ENCODE measurements around the gene PLA2G2F.
A peak's percentile ranks its signal among the peaks of the same experiment; 100 is the strongest.

PLA2G2F gene

GRCh38 chr1:20100632-20101355, 38.3 kb upstream of the PLA2G2F start:
- Histone ChIP-seq H3K4me1 (peaks cover 23% of the 10 kb centered on the region), H3K4me3 (no peak overlapping the region), H3K36me3 (no peaks in the 10 kb centered on the region), H3K4me2 (peak overlapping the region; percentile 50), H4K20me1 (no peaks in the 10 kb centered on the region), H3K27me3 (no peaks in the 10 kb centered on the region), H3K27ac (peak overlapping the region; percentile 26; the same call in 1 of the 2 replicates), H3K9me3 (no peaks in the 10 kb centered on the region), H3K9ac (no peak overlapping the region)
- no peak for TF ChIP-seq Cebpa-rat (IDR thresholded peaks at IDR 0.05)

GRCh38 chr1:20102875-20103274, 36.2 kb upstream of the PLA2G2F start:
- peaks cover 23% of the 10 kb centered on the region for H3K4me1 ChIP-seq
- H3K4me2 ChIP-seq: no peak overlapping the region
- no peak overlapping the region for H3K4me3 ChIP-seq
- no peaks in the 10 kb centered on the region for H3K36me3 ChIP-seq
- no peaks in the 10 kb centered on the region for H3K27me3 ChIP-seq
- no peaks in the 10 kb centered on the region for H4K20me1 ChIP-seq
- TF ChIP-seq Cebpa-rat (IDR thresholded peaks at IDR 0.05): no peak
- H3K9me3 ChIP-seq: no peaks in the 10 kb centered on the region
- no peak overlapping the region for H3K27ac ChIP-seq
- H3K9ac ChIP-seq: no peak overlapping the region

GRCh38 chr1:20105856-20106255, 33.3 kb upstream of the PLA2G2F start:
- TF ChIP-seq Cebpa-rat (IDR thresholded peaks at IDR 0.05): no peak
- H3K36me3 ChIP-seq: no peaks in the 10 kb centered on the region
- H3K4me2 ChIP-seq: no peak overlapping the region
- H3K27me3 ChIP-seq: no peaks in the 10 kb centered on the region
- no peak overlapping the region for H3K27ac ChIP-seq
- no peak overlapping the region for H3K9ac ChIP-seq
- no peaks in the 10 kb centered on the region for H4K20me1 ChIP-seq
- no peak overlapping the region for H3K4me3 ChIP-seq
- H3K9me3 ChIP-seq: no peaks in the 10 kb centered on the region
- H3K4me1 ChIP-seq: peaks cover 24% of the 10 kb centered on the region

DNA sequence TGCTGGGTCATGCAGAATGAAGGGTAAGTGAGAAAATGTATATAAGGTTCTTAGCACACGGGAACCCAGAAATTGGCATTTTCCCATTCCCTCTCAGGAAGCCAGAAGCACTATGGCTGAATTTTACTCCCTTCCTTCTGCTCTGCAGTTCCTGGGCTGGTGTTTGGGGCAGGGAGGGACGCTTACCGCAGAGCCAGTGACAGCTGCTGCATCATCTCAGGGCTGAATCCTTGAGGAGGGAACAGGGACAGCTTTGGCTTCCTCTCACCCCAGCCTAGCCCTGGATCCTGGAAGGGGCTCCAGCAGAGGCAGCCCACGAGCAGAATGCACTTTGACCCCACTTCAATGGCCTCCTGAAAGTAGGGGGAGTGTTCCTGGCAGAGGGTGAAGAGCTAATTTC, 31.8 kb upstream of the PLA2G2F start:
- TF ChIP-seq Cebpa-rat (IDR thresholded peaks at IDR 0.05): no peak
- Histone ChIP-seq H3K27me3 (no peaks in the 10 kb centered on the region), H3K4me2 (no peak overlapping the region), H3K4me1 (peaks cover 11% of the 10 kb centered on the region; the same call in 1 of the 2 replicates), H3K36me3 (no peaks in the 10 kb centered on the region), H3K4me3 (no peak overlapping the region), H4K20me1 (no peaks in the 10 kb centered on the region), H3K9me3 (no peaks in the 10 kb centered on the region), H3K27ac (no peak overlapping the region), H3K9ac (no peak overlapping the region)

DNA sequence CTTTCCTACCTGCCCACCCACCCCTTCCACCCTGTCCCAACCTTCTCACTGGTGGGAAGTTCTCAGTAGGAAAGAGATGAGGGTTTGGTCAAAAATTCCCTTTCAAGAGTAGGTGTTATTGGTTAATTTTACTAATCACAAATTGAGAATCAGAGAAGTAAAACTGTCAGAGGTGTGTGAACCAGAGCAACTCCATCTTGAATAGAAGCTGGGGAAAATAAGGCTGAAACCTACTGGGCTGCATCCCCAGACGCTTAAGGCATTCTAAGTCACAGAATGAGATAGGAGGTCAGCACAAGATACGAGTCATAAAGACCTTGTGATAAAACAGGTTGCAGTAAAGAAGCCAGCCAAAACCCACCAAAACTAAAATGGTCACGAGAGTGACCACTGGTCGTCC, 31.3 kb upstream of the PLA2G2F start:
- Histone ChIP-seq H3K27me3 (no peaks in the 10 kb centered on the region), H4K20me1 (no peaks in the 10 kb centered on the region), H3K4me3 (no peak overlapping the region), H3K9me3 (no peaks in the 10 kb centered on the region), H3K27ac (no peak overlapping the region), H3K4me1 (peaks cover 11% of the 10 kb centered on the region; the same call in 1 of the 2 replicates), H3K36me3 (no peaks in the 10 kb centered on the region), H3K4me2 (no peak overlapping the region), H3K9ac (no peak overlapping the region)
- no peak for TF ChIP-seq Cebpa-rat (IDR thresholded peaks at IDR 0.05)

DNA sequence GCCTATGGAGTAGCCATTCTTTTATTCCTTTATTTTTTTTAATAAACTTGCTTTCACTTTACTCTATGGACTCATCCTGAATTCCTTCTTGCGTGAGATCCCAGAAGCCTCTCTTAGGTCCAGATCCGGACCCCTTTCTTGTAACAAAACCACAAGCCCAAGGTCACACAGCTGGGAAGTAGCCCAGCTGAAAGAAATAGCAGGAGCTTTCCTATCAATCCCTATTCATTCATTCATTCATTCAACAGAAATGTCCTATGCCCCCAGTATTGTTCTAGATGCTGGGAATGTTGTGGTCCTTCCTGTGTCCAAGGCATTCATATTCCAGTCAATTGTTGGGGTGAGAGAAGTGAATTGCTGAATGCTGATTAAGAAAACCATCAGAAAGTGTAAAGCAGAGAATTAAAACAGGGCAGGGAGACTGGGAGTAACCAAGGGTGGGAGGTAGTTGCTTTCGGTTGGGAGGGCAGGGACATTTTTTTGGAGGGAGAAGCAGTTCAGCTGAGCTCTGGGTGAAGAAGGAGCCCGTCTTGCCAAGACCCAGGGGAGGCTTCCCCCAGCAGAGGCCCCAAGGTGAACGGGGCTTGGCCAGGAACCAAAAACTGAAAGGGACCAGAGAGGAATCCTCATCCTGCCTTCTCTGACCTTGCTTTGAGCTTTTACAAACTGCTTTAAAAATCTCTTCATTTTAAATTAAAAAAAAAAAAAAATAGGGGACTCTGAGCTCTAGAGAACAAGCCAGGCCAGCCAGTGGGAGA, 30.6 kb upstream of the PLA2G2F start:
- Histone ChIP-seq H3K4me2 (no peak overlapping the region), H4K20me1 (no peaks in the 10 kb centered on the region), H3K9me3 (no peaks in the 10 kb centered on the region)

DNA sequence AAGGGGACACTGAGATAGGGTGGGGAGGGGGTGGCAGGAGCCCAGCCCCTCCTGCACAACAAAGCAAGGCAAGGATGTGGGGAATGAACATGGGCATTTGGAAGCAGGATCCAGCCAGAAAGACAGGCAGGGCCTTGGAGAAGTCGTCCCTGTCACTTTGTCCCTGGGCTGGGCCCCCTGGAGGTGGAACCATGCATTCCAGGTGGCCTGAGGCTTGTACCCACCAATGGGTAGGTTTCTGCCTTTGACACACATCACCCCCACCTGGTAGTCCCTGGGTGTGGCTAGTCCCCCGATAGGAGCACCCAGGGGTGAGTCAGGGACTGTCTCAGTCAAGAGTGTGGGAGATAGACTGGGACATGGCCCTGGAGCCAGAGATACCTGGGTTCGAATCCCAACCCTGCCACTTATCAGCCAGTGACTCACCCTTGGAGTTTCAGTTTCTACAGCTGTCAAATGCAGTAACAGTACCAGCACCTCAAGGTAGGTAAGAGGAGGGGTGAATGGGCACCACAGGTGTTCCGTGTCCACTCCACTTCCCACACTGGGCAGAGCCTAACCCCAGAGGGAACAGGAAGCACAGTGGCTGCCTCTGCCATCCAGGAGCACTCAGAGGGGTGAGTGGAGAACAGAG, 29.8 kb upstream of the PLA2G2F start:
- no peak overlapping the region for H3K27ac ChIP-seq

More for the DNA sequence above, 30.6 kb upstream of the PLA2G2F start:
- no peak overlapping the region for H3K9ac ChIP-seq
- no peak overlapping the region for H3K4me3 ChIP-seq
- peaks cover 11% of the 10 kb centered on the region; the same call in 1 of the 2 replicates for H3K4me1 ChIP-seq
- H3K36me3 ChIP-seq: no peaks in the 10 kb centered on the region
- H3K27me3 ChIP-seq: no peaks in the 10 kb centered on the region
- H3K27ac ChIP-seq: no peak overlapping the region
- no peak for TF ChIP-seq Cebpa-rat (IDR thresholded peaks at IDR 0.05)

DNA sequence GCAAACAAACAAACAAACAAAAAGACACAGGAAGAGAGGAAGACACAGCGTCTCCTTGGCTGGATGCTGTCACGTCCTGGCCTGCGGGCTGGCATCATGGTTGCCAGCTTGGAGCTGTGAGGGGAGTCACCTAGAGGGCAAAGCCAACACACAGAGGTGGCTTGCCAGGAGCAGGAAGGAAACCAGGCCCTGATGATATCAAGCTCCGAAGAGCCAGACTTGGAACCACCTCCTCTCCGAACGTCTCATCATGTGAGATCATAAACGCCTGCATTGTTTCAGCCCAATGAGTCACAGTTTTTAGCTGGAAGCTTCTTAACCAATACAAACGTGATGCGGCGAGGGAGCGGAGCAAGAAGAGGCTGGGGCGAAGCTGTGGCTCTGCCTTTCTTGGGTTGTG, 28.4 kb upstream of the PLA2G2F start:
- Histone ChIP-seq H3K9ac (no peak overlapping the region), H3K9me3 (no peaks in the 10 kb centered on the region), H3K4me2 (no peak overlapping the region), H3K36me3 (no peaks in the 10 kb centered on the region), H3K27ac (no peak overlapping the region), H3K27me3 (no peaks in the 10 kb centered on the region), H3K4me3 (no peak overlapping the region), H4K20me1 (no peaks in the 10 kb centered on the region), H3K4me1 (peaks cover 11% of the 10 kb centered on the region; the same call in 1 of the 2 replicates)
- TF ChIP-seq Cebpa-rat (IDR thresholded peaks at IDR 0.05): no peak

More for the DNA sequence above, 29.8 kb upstream of the PLA2G2F start:
- Histone ChIP-seq H3K9me3 (no peaks in the 10 kb centered on the region), H3K9ac (no peak overlapping the region), H3K4me1 (peaks cover 11% of the 10 kb centered on the region; the same call in 1 of the 2 replicates), H3K4me3 (no peak overlapping the region), H3K27me3 (no peaks in the 10 kb centered on the region), H3K36me3 (no peaks in the 10 kb centered on the region), H4K20me1 (no peaks in the 10 kb centered on the region), H3K4me2 (no peak overlapping the region)
- no peak for TF ChIP-seq Cebpa-rat (IDR thresholded peaks at IDR 0.05)

DNA sequence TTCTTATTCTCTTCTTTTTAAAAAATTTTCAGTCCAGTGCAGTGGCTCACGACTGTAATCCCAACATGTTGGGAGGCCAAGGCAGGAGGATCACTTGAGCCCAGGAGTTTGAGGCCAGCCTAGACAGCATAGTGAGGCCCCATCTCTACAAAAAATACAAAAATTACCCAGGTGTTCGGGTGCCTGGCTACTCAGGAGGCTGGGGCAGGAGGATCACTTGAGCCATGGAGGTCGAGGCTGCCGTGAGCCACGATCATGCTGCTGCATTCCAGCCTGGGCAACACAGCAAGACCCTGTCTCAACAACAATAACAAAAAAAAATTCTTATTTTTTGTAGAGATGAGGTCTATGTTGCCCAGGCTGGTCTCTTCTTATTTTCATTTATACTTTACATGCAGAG, 27.7 kb upstream of the PLA2G2F start:
- Histone ChIP-seq H3K36me3 (no peaks in the 10 kb centered on the region), H3K4me1 (peaks cover 11% of the 10 kb centered on the region; the same call in 1 of the 2 replicates), H3K27me3 (no peaks in the 10 kb centered on the region), H3K4me2 (no peak overlapping the region), H3K4me3 (no peak overlapping the region), H3K27ac (no peak overlapping the region), H4K20me1 (no peaks in the 10 kb centered on the region), H3K9ac (no peak overlapping the region), H3K9me3 (no peaks in the 10 kb centered on the region)
- TF ChIP-seq Cebpa-rat (IDR thresholded peaks at IDR 0.05): no peak
